Endothelial cell of umbilical vein (primary cell): ENCODE results near the gene RXFP1. TPM values are rescaled to one million over a fixed set of nuclear protein-coding genes. Genes with fewer than 3 reads are reported as not detected.

ENCODE experiments used
- BruUV-seq: library from RNA; stranded (reverse); fragments of 400-500 nt; replicated peaks from 2 replicates; lab custom pipeline; 2021; lab: Mats Ljungman, UMichigan
- CTCF ChIA-PET: fragments of 300-600, 350-600 bp; sonication (Branson Sonifier 250); formaldehyde crosslinking; loops from one replicate; lab custom pipeline; 2021; ENCODE audit warnings: antibody characterized with exemption, inconsistent platforms; lab: Charles Lee
- POLR2A ChIA-PET: fragments of 300-600, 350-600 bp; sonication (Branson Sonifier 250); formaldehyde crosslinking; loops from one replicate; lab custom pipeline; 2021; ENCODE audit warnings: antibody characterized with exemption, inconsistent platforms; lab: Charles Lee
- DNase-seq: peaks from one replicate; pipeline ENCODE4 v3.0.0-alpha.2; 2011; ENCODE audit warnings: low read depth, low spot score
- FAIRE-seq: peaks from 2 replicates; lab custom pipeline; 2011; peaks lifted over from hg19 to GRCh38; lab: Jason Lieb, UNC
- H2AFZ ChIP-seq: 2 replicates; pipeline ENCODE4 v1.6.0; 2012; ENCODE audit warnings: low read depth, low read length, control low read depth, inconsistent platforms
- H3K27ac ChIP-seq: 2 replicates; pipeline ENCODE4 v1.5.1; 2011; ENCODE audit warnings: low read depth, mild to moderate bottlenecking, control low read depth, low read length, moderate library complexity; ENCODE audit not compliant: insufficient read depth
- H3K27me3 ChIP-seq, 2 experiments: 2 replicates each; pipeline versions ENCODE4 v1.6.0 to v1.6.1; 2011; ENCODE audit warnings: low read length in 2 of 2, mixed read lengths in 1 of 2; ENCODE audit not compliant: control insufficient read depth in 2 of 2, insufficient read depth in 2 of 2
- H3K36me3 ChIP-seq, 2 experiments: 2 replicates in 1 of 2; 3 replicates in 1 of 2; pipeline ENCODE4 v1.5.1; 2011; ENCODE audit warnings: low read length in 2 of 2, mild to moderate bottlenecking in 1 of 2, moderate library complexity in 1 of 2; ENCODE audit not compliant: control insufficient read depth in 2 of 2, insufficient read depth in 2 of 2; ENCODE audit errors: extremely low read depth in 1 of 2
- H3K4me1 ChIP-seq: 3 replicates; pipeline ENCODE4 v1.5.1; 2011; ENCODE audit warnings: mild to moderate bottlenecking, low read length; ENCODE audit not compliant: control insufficient read depth, insufficient read depth; ENCODE audit errors: extremely low read depth
- H3K4me2 ChIP-seq: 2 replicates; pipeline ENCODE4 v1.6.1; 2011; ENCODE audit warnings: low read length, control low read depth, mixed read lengths; ENCODE audit not compliant: insufficient read depth
- H3K4me3 ChIP-seq, 3 experiments: fragments of 200-600 bp in 1 of 3; sonication (generic), shearing (Covaris generic) in 1 of 3; replicated peaks in 1 of 3; 2 replicates each; pipeline ENCODE4 v1.5.1; 2011 to 2016; ENCODE audit warnings: control low read depth in 3 of 3, low read length in 3 of 3, mild to moderate bottlenecking in 2 of 3, inconsistent platforms in 1 of 3, low read depth in 1 of 3, moderate library complexity in 1 of 3; ENCODE audit not compliant: insufficient read depth in 1 of 3
- H3K79me2 ChIP-seq: 2 replicates; pipeline ENCODE4 v1.6.0; 2012; ENCODE audit warnings: low read length, inconsistent platforms; ENCODE audit not compliant: control insufficient read depth, insufficient read depth
- H3K9ac ChIP-seq: replicated peaks from 2 replicates; pipeline ENCODE3; 2011; ENCODE audit warnings: low read length, control low read depth; ENCODE audit not compliant: insufficient read depth; ENCODE audit errors: extremely low read depth
- H3K9me1 ChIP-seq: replicated peaks from 3 replicates; pipeline ENCODE4 v1.6.0; 2011; ENCODE audit warnings: mild to moderate bottlenecking, low read length; ENCODE audit not compliant: control insufficient read depth, insufficient read depth; ENCODE audit errors: extremely low read depth
- H3K9me3 ChIP-seq: replicated peaks from 2 replicates; pipeline ENCODE4 v1.5.1; 2012; ENCODE audit warnings: low read length, inconsistent platforms; ENCODE audit not compliant: control insufficient read depth, insufficient read depth
- H4K20me1 ChIP-seq: replicated peaks from 2 replicates; pipeline ENCODE3; 2011; ENCODE audit warnings: mild to moderate bottlenecking, low read length; ENCODE audit not compliant: control insufficient read depth, insufficient read depth; ENCODE audit errors: extremely low read depth
- CTCF ChIP-seq, 2 donors: IDR thresholded peaks; 1 replicate in 1 of 2; 2 replicates in 1 of 2; pipeline ENCODE4 v1.5.1; 2011; ENCODE audit warnings: low read length in 2 of 2, mild to moderate bottlenecking in 2 of 2, moderate library complexity in 2 of 2, control low read depth in 1 of 2, inconsistent platforms in 1 of 2, low read depth in 1 of 2; ENCODE audit not compliant: insufficient read depth in 1 of 2; ENCODE audit errors: extremely low read depth in 1 of 2
- EZH2 ChIP-seq: IDR thresholded peaks from 2 replicates; pipeline ENCODE4 v1.6.1; 2012; ENCODE audit warnings: borderline replicate concordance, low read depth, mild to moderate bottlenecking, moderate library complexity, low read length, inconsistent platforms; ENCODE audit not compliant: severe bottlenecking
- FOS ChIP-seq: IDR thresholded peaks from 2 replicates; pipeline ENCODE4 v1.6.1; 2011; ENCODE audit warnings: mild to moderate bottlenecking, low read length, moderate library complexity, borderline replicate concordance; ENCODE audit not compliant: insufficient read depth
- GATA2 ChIP-seq: IDR thresholded peaks from 2 replicates; pipeline ENCODE4 v1.7.0; 2011; ENCODE audit warnings: low read depth, mild to moderate bottlenecking, moderate library complexity, mixed read lengths, low read length; ENCODE audit not compliant: insufficient read length, insufficient read depth
- JUN ChIP-seq: IDR thresholded peaks from 2 replicates; pipeline ENCODE4 v1.6.1; 2011; ENCODE audit warnings: borderline replicate concordance, low read depth; ENCODE audit not compliant: insufficient read length, insufficient read depth
- MAX ChIP-seq: IDR thresholded peaks from 2 replicates; pipeline ENCODE4 v1.6.1; 2011; ENCODE audit not compliant: insufficient read depth, insufficient read length
- MYC ChIP-seq: IDR thresholded peaks from one replicate; pipeline ENCODE4 v1.6.1; 2011; ENCODE audit warnings: mild to moderate bottlenecking, low read depth, low read length
- POLR2A ChIP-seq: IDR thresholded peaks from 2 replicates; pipeline ENCODE4 v1.6.1; 2012; ENCODE audit warnings: low read depth, mild to moderate bottlenecking, control low read depth, low read length
- POLR2AphosphoS5 ChIP-seq: IDR thresholded peaks from 2 replicates; pipeline ENCODE4 v1.6.1; 2012; ENCODE audit warnings: low read depth, mild to moderate bottlenecking, control low read depth, low read length, moderate library complexity; ENCODE audit not compliant: insufficient read depth
- dilution Hi-C: fragments of 300-500 bp; cut with MboI; formaldehyde crosslinking; loops from one replicate; pipeline ENCODE4 v1.15.0; 2019; ENCODE audit warnings: low sequenced_read_pairs; ENCODE audit not compliant: extremely low pct_ligation_motif_present
- intact Hi-C: fragments of 100-400 bp; cut with micrococcal nuclease; formaldehyde crosslinking; loops from one replicate; pipeline ENCODE4 v1.10.0; 2022
- polyA plus RNA-seq, 4 experiments: library from polyadenylated mRNA; depleted of rRNA in 3 of 4; stranded (reverse) in 3 of 4; unstranded in 1 of 4; fragments of >200 nt; gene quantifications; 2 replicates each; pipeline versions ENCODE4 v1.2.1 to v1.2.3, GENCODE V29; 2011 to 2012; ENCODE audit warnings: missing spikeins in 1 of 4
- total RNA-seq: library from RNA; stranded (reverse); gene quantifications from 2 replicates; pipeline ENCODE4 v1.2.3, GENCODE V29; 2021

RXFP1 gene
- total and polyA plus RNA-seq, 2 donors (not counting 3 experiments of a cell fraction or from before 2014, with no cell fraction given): not detected

GRCh38 chr4:158571736-158572135 lies 50.1 kb downstream of the RXFP1 start:
- dilution Hi-C loops: no loop called here
- intact Hi-C loops: no loop called here
- Histone ChIP-seq H3K27me3 (no peaks in the 10 kb centered on the region), H3K9me3 (no peaks in the 10 kb centered on the region), H3K36me3 (no peaks in the 10 kb centered on the region), H3K9me1 (no peaks in the 10 kb centered on the region), H3K79me2 (no peaks in the 10 kb centered on the region), H3K4me2 (no peak overlapping the region), H3K4me3 (no peak overlapping the region), H2AFZ (no peak overlapping the region), H3K4me1 (no peaks in the 10 kb centered on the region), H3K27ac (no peak overlapping the region), H4K20me1 (no peaks in the 10 kb centered on the region), H3K9ac (no peak overlapping the region)
- BruUV-seq: no TSS peak
- ChIA-PET POLR2A (no interaction called here), CTCF (no interaction called here)
- FAIRE-seq (no peak), DNase-seq (no peak)
- TF ChIP-seq POLR2AphosphoS5 (no peak), MAX (no peak), EZH2 (no peak), JUN (no peak), CTCF (IDR thresholded peaks at IDR 0.05; ENCODE audit: extremely low read depth in 1 of 2, insufficient read depth in 1 of 2, low read depth in 1 of 2, low read length in 2 of 2) (no peak), FOS (no peak), GATA2 (no peak), MYC (no peak), POLR2A (no peak)
